Subcutaneous abdominal adipose tissue (tissue), 5 donors: Measurements from ENCODE around the gene SSX2IP.
"Not testable (repeated sequence)": the region's sequence is repeated elsewhere in the genome, so short reads cannot be mapped to it uniquely, and the experiment has no call there.

ENCODE experiments used
- H3K27ac ChIP-seq: one replicate; pipeline ENCODE4 v1.7.0; 2013; ENCODE audit warnings: low read depth, mild to moderate bottlenecking, inconsistent platforms, low read length, moderate library complexity
- H3K27me3 ChIP-seq, 5 donors: one replicate each; pipeline ENCODE4 v1.7.0; 2013; ENCODE audit warnings: low read length in 5 of 5, inconsistent platforms in 1 of 5; ENCODE audit not compliant: control insufficient read depth in 5 of 5, insufficient read depth in 4 of 5
- H3K36me3 ChIP-seq, 5 donors: one replicate each; pipeline ENCODE4 v1.7.0; 2013; ENCODE audit warnings: low read length in 5 of 5; ENCODE audit not compliant: control insufficient read depth in 5 of 5, insufficient read depth in 5 of 5
- H3K4me1 ChIP-seq, 5 donors: one replicate each; pipeline ENCODE4 v1.7.0; 2013; ENCODE audit warnings: low read length in 5 of 5, mild to moderate bottlenecking in 3 of 5, moderate library complexity in 1 of 5; ENCODE audit not compliant: control insufficient read depth in 5 of 5, insufficient read depth in 5 of 5
- H3K4me3 ChIP-seq, 5 donors: one replicate each; pipeline ENCODE4 v1.7.0; 2013; ENCODE audit warnings: low read length in 5 of 5, low read depth in 1 of 5
- H3K9ac ChIP-seq, 5 donors: one replicate each; pipeline ENCODE4 v1.7.0; 2013; ENCODE audit warnings: low read length in 5 of 5, mild to moderate bottlenecking in 4 of 5, moderate library complexity in 3 of 5
- H3K9me3 ChIP-seq, 5 donors: one replicate each; pipeline ENCODE4 v1.7.0; 2013; ENCODE audit warnings: low read length in 5 of 5; ENCODE audit not compliant: control insufficient read depth in 5 of 5
- donor health status: healthy.
- donor health status: healthy.
- donor health status: healthy.
- donor health status: healthy.
- donor health status: healthy.

Gene SSX2IP

GRCh38 chr1:84724128-84724860 lies 34.0 kb upstream of the SSX2IP start:
- Histone ChIP-seq H3K27me3 (no peaks in the 10 kb centered on the region), H3K4me1 (peaks cover 0 to 11% (median 3%) of the 10 kb centered on the region in 5 donors), H3K9ac (no peak overlapping the region), H3K4me3 (no peak overlapping the region), H3K36me3 (no peaks in the 10 kb centered on the region), H3K27ac (no peak overlapping the region), H3K9me3 (no peaks in the 10 kb centered on the region)

- no peak overlapping the region for H3K27ac ChIP-seq
- no peaks in the 10 kb centered on the region for H3K36me3 ChIP-seq
- H3K9me3 ChIP-seq: no peaks in the 10 kb centered on the region
- H3K9ac ChIP-seq: no peak overlapping the region
- peaks cover 0 to 11% (median 3%) of the 10 kb centered on the region in 5 donors for H3K4me1 ChIP-seq
- no peak overlapping the region for H3K4me3 ChIP-seq
- H3K27me3 ChIP-seq: no peaks in the 10 kb centered on the region
Measured at GRCh38 chr1:84722794-84723193, 32.5 kb upstream of the SSX2IP start.

- H3K27me3 ChIP-seq, H3K27ac ChIP-seq, H3K36me3 ChIP-seq, H3K9me3 ChIP-seq, H3K9ac ChIP-seq, H3K4me3 ChIP-seq: not testable (repeated sequence)
- H3K4me1 ChIP-seq: peaks cover 0 to 11% (median 3%) of the 10 kb centered on the region in 5 donors
Measured at GRCh38 chr1:84721872-84722271, 31.6 kb upstream of the SSX2IP start.

GRCh38 chr1:84721152-84721551 lies 30.9 kb upstream of the SSX2IP start:
- Histone ChIP-seq H3K27me3 (no peaks in the 10 kb centered on the region), H3K36me3 (no peaks in the 10 kb centered on the region), H3K9me3 (no peaks in the 10 kb centered on the region), H3K27ac (no peak overlapping the region), H3K9ac (no peak overlapping the region), H3K4me1 (peaks cover 0 to 11% (median 3%) of the 10 kb centered on the region in 5 donors), H3K4me3 (no peak overlapping the region)

- no peak overlapping the region for H3K9ac ChIP-seq
- H3K27ac ChIP-seq: no peak overlapping the region
- H3K36me3 ChIP-seq: no peaks in the 10 kb centered on the region
- H3K9me3 ChIP-seq: no peaks in the 10 kb centered on the region
- H3K27me3 ChIP-seq: no peaks in the 10 kb centered on the region
- peaks cover 0 to 11% (median 3%) of the 10 kb centered on the region in 5 donors for H3K4me1 ChIP-seq
- H3K4me3 ChIP-seq: no peak overlapping the region
Measured at GRCh38 chr1:84720221-84720780, 30.0 kb upstream of the SSX2IP start.

GRCh38 chr1:84719543-84720217 lies 29.4 kb upstream of the SSX2IP start:
- H3K9ac ChIP-seq: no peak overlapping the region

GRCh38 chr1:84715342-84716019 lies 25.2 kb upstream of the SSX2IP start:
- Histone ChIP-seq H3K9ac (no peak overlapping the region), H3K4me3 (no peak overlapping the region), H3K27ac (no peak overlapping the region), H3K9me3 (no peaks in the 10 kb centered on the region), H3K4me1 (peaks cover 0 to 11% (median 0%) of the 10 kb centered on the region in 5 donors), H3K27me3 (no peaks in the 10 kb centered on the region), H3K36me3 (no peaks in the 10 kb centered on the region)

More at GRCh38 chr1:84719543-84720217, 29.4 kb upstream of the SSX2IP start:
- H3K4me1 ChIP-seq: peaks cover 0 to 11% (median 3%) of the 10 kb centered on the region in 5 donors
- no peaks in the 10 kb centered on the region for H3K27me3 ChIP-seq
- H3K9me3 ChIP-seq: no peaks in the 10 kb centered on the region
- no peak overlapping the region for H3K27ac ChIP-seq
- H3K4me3 ChIP-seq: no peak overlapping the region
- no peaks in the 10 kb centered on the region for H3K36me3 ChIP-seq

GRCh38 chr1:84712276-84712874 lies 22.1 kb upstream of the SSX2IP start:
- Histone ChIP-seq H3K27ac (no peak overlapping the region), H3K9me3 (no peaks in the 10 kb centered on the region)

GRCh38 chr1:84711869-84712268 lies 21.6 kb upstream of the SSX2IP start:
- Histone ChIP-seq H3K4me3 (no peak overlapping the region), H3K9me3 (no peaks in the 10 kb centered on the region), H3K27me3 (peaks cover 0 to 5% (median 0%) of the 10 kb centered on the region in 5 donors), H3K4me1 (no peaks in the 10 kb centered on the region), H3K9ac (no peak overlapping the region), H3K27ac (no peak overlapping the region), H3K36me3 (no peaks in the 10 kb centered on the region)

More at GRCh38 chr1:84712276-84712874, 22.1 kb upstream of the SSX2IP start:
- Histone ChIP-seq H3K9ac (no peak overlapping the region), H3K27me3 (peaks cover 0 to 5% (median 0%) of the 10 kb centered on the region in 5 donors), H3K36me3 (no peaks in the 10 kb centered on the region), H3K4me3 (no peak overlapping the region), H3K4me1 (no peaks in the 10 kb centered on the region)
